Measurements from ENCODE around the gene ADNP2. TPM values are rescaled to one million over a fixed set of nuclear protein-coding genes. Genes with fewer than 3 reads are reported as not detected.

The ADNP2 gene
- total and polyA plus RNA-seq, 11 donors, result 3.0 to 13.1 (median 8.8) TPM

GRCh38 chr18:80147418-80148325, 38.6 kb downstream of the ADNP2 start:
- peak overlapping the region in 4 of 12 donors; percentile 7 to 42 (median 22) for H3K27ac ChIP-seq
- ATAC-seq (peak; percentile 88 to 94 (median 91)), DNase-seq (peak; percentile 80 to 91 (median 83))
- WGBS, 4 donors, result 25 to 43% (median 38%) methylated on average over 39 to 52 of the region's 52 CpGs
- no peaks in the 10 kb centered on the region for H3K27me3 ChIP-seq
- peaks cover 0 to 18% (median 0%) of the 10 kb centered on the region in 12 donors for H3K4me1 ChIP-seq
- H3K4me3 ChIP-seq, result peak overlapping the region; percentile 22 to 77 (median 58)
- TF ChIP-seq POLR2A (IDR thresholded peaks at IDR 0.05), result no peak
- no peak for TF ChIP-seq CTCF (IDR thresholded peaks at IDR 0.05)
- intact Hi-C loops (cut with DNase I), result no loop called here
- H3K36me3 ChIP-seq, result no peaks in the 10 kb centered on the region
- H3K9me3 ChIP-seq, result no peaks in the 10 kb centered on the region

GRCh38 chr18:80148326-80149199, 39.5 kb downstream of the ADNP2 start:
- intact Hi-C loops (cut with DNase I), result no loop called here
- Histone ChIP-seq H3K27me3 (no peaks in the 10 kb centered on the region), H3K27ac (peak overlapping the region in 2 of 12 donors; percentile 18 to 42), H3K4me1 (peaks cover 0 to 18% (median 0%) of the 10 kb centered on the region in 12 donors), H3K4me3 (peak overlapping the region; percentile 22 to 77 (median 58)), H3K36me3 (no peaks in the 10 kb centered on the region), H3K9me3 (no peaks in the 10 kb centered on the region)
- WGBS, 4 donors, result 56 to 73% (median 66%) methylated on average over 34 of the region's 34 CpGs
- TF ChIP-seq CTCF (IDR thresholded peaks at IDR 0.05), result no peak
- TF ChIP-seq POLR2A (IDR thresholded peaks at IDR 0.05), result no peak
- peak in 2 of 4 donors; percentile 18 to 38 for ATAC-seq
- no peak for DNase-seq

- no peaks in the 10 kb centered on the region for H3K9me3 ChIP-seq
- H3K27me3 ChIP-seq, result no peaks in the 10 kb centered on the region
- DNase-seq (no peak), ATAC-seq (no peak)
- TF ChIP-seq CTCF (IDR thresholded peaks at IDR 0.05) (no peak), POLR2A (IDR thresholded peaks at IDR 0.05) (no peak)
- H3K36me3 ChIP-seq, result no peaks in the 10 kb centered on the region
- no peak overlapping the region for H3K27ac ChIP-seq
- no peak overlapping the region for H3K4me3 ChIP-seq
- peaks cover 0 to 18% (median 0%) of the 10 kb centered on the region in 12 donors for H3K4me1 ChIP-seq
- intact Hi-C loops (cut with DNase I), result loop anchor here in 1 of 10 donors (10.0 kb wide), 1 partner anchor 195 kb away; the partner anchor contains the start of gene SLC66A2
These were observed 40.6 kb downstream of the ADNP2 start for GRCh38 chr18:80149667-80150066.

Data from heart left ventricle (tissue), 16 donors.